Right lobe of liver (tissue), 6 donors: ENCODE results near the gene ZNF44. TPM values are rescaled to one million over a fixed set of nuclear protein-coding genes. Genes with fewer than 3 reads are reported as not detected.
"Not testable (repeated sequence)": the region's sequence is repeated elsewhere in the genome, so short reads cannot be mapped to it uniquely, and the experiment has no call there.

Experiments
- ATAC-seq, 4 donors: fragments of 200-7000 bp; cut with Tn5 transposase; one replicate each; pipeline ENCODE4 v1.9.1; 2020; ENCODE audit warnings: mild to moderate bottlenecking in 4 of 4, moderate library complexity in 4 of 4
- DNase-seq, 3 donors: peaks; one replicate each; pipeline ENCODE4 v3.0.0-alpha.2; 2020
- H3K27ac ChIP-seq, 3 donors: fragments of 200-600 bp; one replicate each; pipeline ENCODE4 v1.8.0; 2022
- H3K27me3 ChIP-seq, 2 donors: fragments of 200-600 bp; one replicate each; pipeline ENCODE4 v1.8.0; 2022
- H3K36me3 ChIP-seq, 4 donors: fragments of 200-600 bp; sonication (generic) in 1 of 4; one replicate each; pipeline versions ENCODE4 v1.5.1 to v1.8.0; 2017 to 2022; ENCODE audit warnings: control low read depth in 1 of 4
- H3K4me1 ChIP-seq, 4 donors: fragments of 200-600 bp; sonication (generic) in 1 of 4; one replicate each; pipeline versions ENCODE4 v1.5.1 to v1.8.0; 2017 to 2022; ENCODE audit warnings: control low read depth in 1 of 4
- H3K4me3 ChIP-seq, 3 donors: fragments of 200-600 bp; one replicate each; pipeline ENCODE4 v1.8.0; 2022
- H3K9me3 ChIP-seq, 4 donors: fragments of 200-600 bp; sonication (generic) in 1 of 4; one replicate each; pipeline versions ENCODE4 v1.5.1 to v1.8.0; 2017 to 2022; ENCODE audit warnings: control low read depth in 1 of 4
- POLR2A ChIP-seq: fragments of 450-650 bp; IDR thresholded peaks from one replicate; pipeline ENCODE4 v1.6.1; 2017; ENCODE audit warnings: antibody characterized with exemption, mild to moderate bottlenecking
- WGBS: methylation state at CpG from one replicate; pipeline ENCODE4 v1.1.6; 2018; ENCODE audit warnings: low coverage, low lambda C conversion rate; ENCODE audit not compliant: insufficient coverage; ENCODE audit errors: missing lambda C conversion rate; 5-methylcytosine and 5-hydroxymethylcytosine counted together
- intact Hi-C, 2 donors: fragments of 100-400 bp; cut with DNase I; formaldehyde crosslinking; loops; one replicate each; pipeline versions ENCODE4 v1.11.2 to v1.14.1; 2022
- total RNA-seq, 6 experiments: library from RNA; depleted of rRNA in 2 of 6; stranded (reverse); fragments of >200 nt in 2 of 6; fragmentation: NEBNext Ultra II Directional in 3 of 6; extraction: Animal tissue kit (Norgen Biotek cat#: 25700) in 3 of 6; gene quantifications; one replicate each; pipeline versions ENCODE4 v1.1.0 to v1.2.4, GENCODE V29; 2016 to 2023
- TF ChIP-seq, protein P1 (sequence below), 4 donors: fragments of 200-600 bp in 3 of 4; fragments of 450-650 bp in 1 of 4; IDR thresholded peaks; one replicate each; pipeline versions ENCODE4 v1.5.1 to v1.8.0; 2016 to 2022; ENCODE audit warnings: antibody characterized with exemption in 4 of 4, mild to moderate bottlenecking in 2 of 4
- donor health status: DM: no; HTN: yes; CAD: no.
- donor health status: DM: no; HTN: no; CAD: no.
- donor health status: DM: no; HTN: no; CAD: no.
- donor health status: DM: no; HTN: yes; CAD: no.
- donor health status: DM: no; HTN: yes; CAD: no.

The ZNF44 gene
- total RNA-seq, 6 experiments from 2014 or later, result 4.9 to 11.6 (median 6.2) TPM

DNA sequence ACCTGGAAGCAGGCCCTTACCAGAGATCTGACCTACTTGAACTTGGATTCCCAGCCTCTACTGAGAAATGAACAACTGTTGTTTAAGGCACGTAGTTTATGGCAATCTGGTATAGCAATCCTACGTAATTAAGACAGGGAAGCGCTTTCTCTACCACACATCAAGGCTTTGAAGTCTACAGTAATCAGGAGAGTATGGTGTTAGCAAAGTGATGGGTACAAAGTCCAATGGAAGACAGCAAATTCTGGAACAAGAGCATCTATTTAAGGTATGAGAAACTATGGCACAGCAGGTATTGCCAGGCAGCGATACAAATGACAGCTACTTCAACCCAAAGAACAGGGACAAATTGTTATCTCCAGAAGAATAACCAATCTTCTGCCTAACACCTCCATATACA, 35.7 kb upstream of the ZNF44 start:
- DNase-seq (no peak), ATAC-seq (peak in 1 of 4 donors; percentile 1)
- 56% methylated on average over 3 of the region's 4 CpGs for WGBS
- Histone ChIP-seq H3K4me3 (no peak overlapping the region), H3K27me3 (no peaks in the 10 kb centered on the region), H3K36me3 (no peaks in the 10 kb centered on the region), H3K27ac (peak overlapping the region; percentile 19 to 95 (median 33)), H3K9me3 (no peaks in the 10 kb centered on the region), H3K4me1 (peaks cover 0 to 43% (median 6%) of the 10 kb centered on the region in 4 donors)
- intact Hi-C loops, result no loop called here
- TF ChIP-seq, protein P1, sequence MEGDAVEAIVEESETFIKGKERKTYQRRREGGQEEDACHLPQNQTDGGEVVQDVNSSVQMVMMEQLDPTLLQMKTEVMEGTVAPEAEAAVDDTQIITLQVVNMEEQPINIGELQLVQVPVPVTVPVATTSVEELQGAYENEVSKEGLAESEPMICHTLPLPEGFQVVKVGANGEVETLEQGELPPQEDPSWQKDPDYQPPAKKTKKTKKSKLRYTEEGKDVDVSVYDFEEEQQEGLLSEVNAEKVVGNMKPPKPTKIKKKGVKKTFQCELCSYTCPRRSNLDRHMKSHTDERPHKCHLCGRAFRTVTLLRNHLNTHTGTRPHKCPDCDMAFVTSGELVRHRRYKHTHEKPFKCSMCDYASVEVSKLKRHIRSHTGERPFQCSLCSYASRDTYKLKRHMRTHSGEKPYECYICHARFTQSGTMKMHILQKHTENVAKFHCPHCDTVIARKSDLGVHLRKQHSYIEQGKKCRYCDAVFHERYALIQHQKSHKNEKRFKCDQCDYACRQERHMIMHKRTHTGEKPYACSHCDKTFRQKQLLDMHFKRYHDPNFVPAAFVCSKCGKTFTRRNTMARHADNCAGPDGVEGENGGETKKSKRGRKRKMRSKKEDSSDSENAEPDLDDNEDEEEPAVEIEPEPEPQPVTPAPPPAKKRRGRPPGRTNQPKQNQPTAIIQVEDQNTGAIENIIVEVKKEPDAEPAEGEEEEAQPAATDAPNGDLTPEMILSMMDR (IDR thresholded peaks at IDR 0.05), result no peak
- TF ChIP-seq POLR2A, result no peak

GRCh38 chr19:12325690-12326089, 31.0 kb upstream of the ZNF44 start:
- intact Hi-C loops, result no loop called here
- ATAC-seq, result peak; percentile 30 to 72 (median 58)
- no peak for TF ChIP-seq POLR2A
- TF ChIP-seq, protein P1 (IDR thresholded peaks at IDR 0.05), result no peak

GRCh38 chr19:12318782-12319413, 24.2 kb upstream of the ZNF44 start:
- DNase-seq (no peak), ATAC-seq (no peak)
- Histone ChIP-seq H3K36me3 (peaks cover 0 to 43% (median 26%) of the 10 kb centered on the region in 4 donors), H3K4me1 (no peaks in the 10 kb centered on the region), H3K27ac (no peak overlapping the region), H3K9me3 (peaks cover 0 to 8% (median 3%) of the 10 kb centered on the region in 4 donors), H3K27me3 (no peaks in the 10 kb centered on the region), H3K4me3 (no peak overlapping the region)
- 97% methylated on average over 13 of the region's 13 CpGs for WGBS
- intact Hi-C loops, result no loop called here
- TF ChIP-seq POLR2A, result no peak
- TF ChIP-seq, protein P1 (IDR thresholded peaks at IDR 0.05), result no peak

More at GRCh38 chr19:12325690-12326089, 31.0 kb upstream of the ZNF44 start:
- Histone ChIP-seq H3K9me3 (no peaks in the 10 kb centered on the region), H3K27me3 (no peaks in the 10 kb centered on the region), H3K36me3 (peaks cover 0 to 19% (median 6%) of the 10 kb centered on the region in 4 donors), H3K27ac (no peak overlapping the region), H3K4me1 (peaks cover 0 to 27% (median 2%) of the 10 kb centered on the region in 4 donors), H3K4me3 (no peak overlapping the region)
- no peak for DNase-seq

- Histone ChIP-seq H3K27ac (no peak overlapping the region), H3K27me3 (no peaks in the 10 kb centered on the region), H3K9me3 (peaks cover 0 to 6% (median 2%) of the 10 kb centered on the region in 4 donors), H3K4me1 (no peaks in the 10 kb centered on the region), H3K36me3 (peaks cover 0 to 16% (median 10%) of the 10 kb centered on the region in 4 donors), H3K4me3 (peak overlapping the region in 1 of 3 donors; percentile 17)
- intact Hi-C loops, result no loop called here
- 55% methylated on average over 4 of the region's 7 CpGs for WGBS
- ATAC-seq, result peak; percentile 63 to 94 (median 82)
- no peak for DNase-seq
- no peak for TF ChIP-seq POLR2A
- TF ChIP-seq, protein P1 (IDR thresholded peaks at IDR 0.05), result no peak
Measured at GRCh38 chr19:12314553-12314952, 19.9 kb upstream of the ZNF44 start.

- H3K36me3 ChIP-seq, ATAC-seq, H3K27ac ChIP-seq, H3K4me1 ChIP-seq, H3K4me3 ChIP-seq, DNase-seq, H3K27me3 ChIP-seq, H3K9me3 ChIP-seq, intact Hi-C loops: not testable (repeated sequence)
- WGBS, result 90% methylated on average over 2 of the region's 12 CpGs
Measured at GRCh38 chr19:12308891-12309290, 14.2 kb upstream of the ZNF44 start.
